ENCODE results near the gene GAS2L3. TPM values are rescaled to one million over a fixed set of nuclear protein-coding genes. Genes with fewer than 3 reads are reported as not detected.

The GAS2L3 gene
- total and polyA plus RNA-seq, 2 donors (not counting 1 experiment from before 2014, with no cell fraction given) = 0.10 TPM; not detected in 1

GRCh38 chr12:100545092-100545491, 28.4 kb upstream of the GAS2L3 start:
- Mint-ChIP-seq H3K27me3 (peaks cover 9% of the 10 kb centered on the region), H3K27ac (no peak overlapping the region), H3K4me3 (no peak overlapping the region), H3K9me3 (ENCODE audit: insufficient read depth) (no peaks in the 10 kb centered on the region), H3K4me1 (no peaks in the 10 kb centered on the region)
- POLR2A ChIA-PET = no interaction called here
- Histone ChIP-seq H3K4me2 (replicated peaks; ENCODE audit: low read depth, low read length, poor library complexity, severe bottlenecking) (no peak overlapping the region), H2AFZ (ENCODE audit: insufficient read depth, low read depth, low read length, poor library complexity, severe bottlenecking) (no peak overlapping the region), H3K4me3 (ENCODE audit: control extremely low read depth in 1 of 5, extremely low read depth in 1 of 5, insufficient read depth in 1 of 5, low read depth in 2 of 5, low read length in 4 of 5) (no peak overlapping the region), H3K27me3 (replicated peaks in 1 of 4; ENCODE audit: control extremely low read depth in 1 of 4, control insufficient read depth in 3 of 4, insufficient read depth in 4 of 4, low read length in 3 of 4) (no peaks in the 10 kb centered on the region), H3K27ac (ENCODE audit: low read length in 2 of 2) (no peak overlapping the region), H3K36me3 (replicated peaks in 1 of 2; ENCODE audit: control extremely low read depth in 1 of 2, control insufficient read depth in 1 of 2, extremely low read depth in 1 of 2, insufficient read depth in 2 of 2, low read length in 1 of 2) (no peaks in the 10 kb centered on the region), H3K9me3 (ENCODE audit: control extremely low read depth in 1 of 3, control insufficient read depth in 2 of 3, insufficient read depth in 1 of 3, low read length in 2 of 3) (no peaks in the 10 kb centered on the region), H3K9ac (ENCODE audit: low read length) (no peak overlapping the region), H4K20me1 (ENCODE audit: control insufficient read depth, insufficient read depth, low read length, poor library complexity, severe bottlenecking) (no peaks in the 10 kb centered on the region), H3K79me2 (ENCODE audit: control insufficient read depth, insufficient read depth, low read length) (no peaks in the 10 kb centered on the region), H3K4me1 (ENCODE audit: control insufficient read depth in 2 of 2, insufficient read depth in 2 of 2, low read length in 2 of 2) (no peaks in the 10 kb centered on the region)
- WGBS (ENCODE audit: insufficient coverage) = no CpG with 5 or more reads among the region's 1 CpG
- intact Hi-C loops (cut with micrococcal nuclease) = no loop called here
- no peak for DNase-seq
- ATAC-seq (ENCODE audit: low read depth) = no peak
- TF ChIP-seq CTCF (IDR thresholded peaks at IDR 0.05) (no peak), EZH2 (IDR thresholded peaks at IDR 0.05; ENCODE audit: borderline replicate concordance, insufficient read depth, low read depth, low read length, poor library complexity, severe bottlenecking) (no peak)
- CTCF ChIA-PET = no interaction called here

DNA sequence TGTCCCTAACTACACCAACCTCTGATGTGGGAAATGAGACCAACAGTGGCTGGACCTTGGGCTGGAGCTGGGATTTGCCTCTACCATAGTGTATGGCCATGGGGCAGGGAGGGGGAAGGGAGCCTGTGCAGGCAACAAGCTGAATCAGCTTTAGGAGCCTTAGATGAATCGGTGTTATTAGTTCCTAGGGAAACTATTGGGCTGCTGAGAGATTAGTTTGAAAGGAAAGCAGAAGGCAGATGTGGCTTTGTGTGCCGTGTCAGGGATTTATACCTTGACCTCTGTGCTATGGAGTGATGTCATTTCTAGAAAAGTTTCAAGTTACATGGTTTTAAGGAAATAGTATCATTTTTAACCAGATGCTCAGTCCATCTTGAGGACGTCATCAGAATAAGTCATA, 19.5 kb upstream of the GAS2L3 start:
- H3K9ac ChIP-seq (ENCODE audit: low read length) = no peak overlapping the region
- no peaks in the 10 kb centered on the region for H3K79me2 ChIP-seq (ENCODE audit: control insufficient read depth, insufficient read depth, low read length)
- H3K27ac Mint-ChIP-seq = no peak overlapping the region
- no peak overlapping the region for H3K27ac ChIP-seq (ENCODE audit: low read length in 2 of 2)
- H3K36me3 ChIP-seq (replicated peaks in 1 of 2; ENCODE audit: control extremely low read depth in 1 of 2, control insufficient read depth in 1 of 2, extremely low read depth in 1 of 2, insufficient read depth in 2 of 2, low read length in 1 of 2) = no peaks in the 10 kb centered on the region
- H3K4me3 Mint-ChIP-seq = no peak overlapping the region
- H3K27me3 Mint-ChIP-seq = peaks cover 4% of the 10 kb centered on the region
- ChIA-PET POLR2A (no interaction called here), CTCF (interaction anchor here (0.6 to 3.0 kb wide), 6 partner anchors 11 to 1987 kb away, joined by 4 to 17 read pairs (median 5); no protein-coding TSS in a partner anchor)
- H3K9me3 ChIP-seq (ENCODE audit: control extremely low read depth in 1 of 3, control insufficient read depth in 2 of 3, insufficient read depth in 1 of 3, low read length in 2 of 3) = no peaks in the 10 kb centered on the region
- H3K9me3 Mint-ChIP-seq (ENCODE audit: insufficient read depth) = no peaks in the 10 kb centered on the region
- no peaks in the 10 kb centered on the region for H3K4me1 ChIP-seq (ENCODE audit: control insufficient read depth in 2 of 2, insufficient read depth in 2 of 2, low read length in 2 of 2)
- TF ChIP-seq EZH2 (IDR thresholded peaks at IDR 0.05; ENCODE audit: borderline replicate concordance, insufficient read depth, low read depth, low read length, poor library complexity, severe bottlenecking) = no peak
- TF ChIP-seq CTCF (IDR thresholded peaks at IDR 0.05) = no peak
- intact Hi-C loops (cut with micrococcal nuclease) = loop anchor here (5.0 to 10.0 kb wide), 3 partner anchors 399 to 1512 kb away; no protein-coding TSS in a partner anchor
- H2AFZ ChIP-seq (ENCODE audit: insufficient read depth, low read depth, low read length, poor library complexity, severe bottlenecking) = no peak overlapping the region
- no peak for ATAC-seq (ENCODE audit: low read depth)
- WGBS (ENCODE audit: insufficient coverage) = 80% methylated on average over 2 of the region's 3 CpGs
- H3K4me2 ChIP-seq (replicated peaks; ENCODE audit: low read depth, low read length, poor library complexity, severe bottlenecking) = no peak overlapping the region
- no peak for DNase-seq
- no peak overlapping the region for H3K4me3 ChIP-seq (ENCODE audit: control extremely low read depth in 1 of 5, extremely low read depth in 1 of 5, insufficient read depth in 1 of 5, low read depth in 2 of 5, low read length in 4 of 5)
- no peaks in the 10 kb centered on the region for H3K27me3 ChIP-seq (replicated peaks in 1 of 4; ENCODE audit: control extremely low read depth in 1 of 4, control insufficient read depth in 3 of 4, insufficient read depth in 4 of 4, low read length in 3 of 4)
- H4K20me1 ChIP-seq (ENCODE audit: control insufficient read depth, insufficient read depth, low read length, poor library complexity, severe bottlenecking) = no peaks in the 10 kb centered on the region
- no peaks in the 10 kb centered on the region for H3K4me1 Mint-ChIP-seq
